Heart right ventricle (tissue), 16 donors: Measurements from ENCODE around the gene LTB4R. TPM values are rescaled to one million over a fixed set of nuclear protein-coding genes. Genes with fewer than 3 reads are reported as not detected.

Experiments used
- ATAC-seq, 8 donors: fragments of 200-7000 bp; cut with Tn5 transposase; one replicate each; pipeline ENCODE4 v1.9.1; 2020; ENCODE audit warnings: mild to moderate bottlenecking in 8 of 8, moderate library complexity in 8 of 8, moderate number of reproducible peaks in 1 of 8
- DNase-seq, 2 donors: peaks; one replicate each; pipeline ENCODE4 v3.0.0-alpha.2; 2020
- H3K27ac ChIP-seq, 10 donors: fragments of 200-600 bp; sonication (generic) in 2 of 10; one replicate each; pipeline versions ENCODE4 v1.5.0 to v1.8.0; 2020 to 2022; ENCODE audit warnings: mild to moderate bottlenecking in 3 of 10
- H3K27me3 ChIP-seq, 7 donors: fragments of 200-600 bp; one replicate each; pipeline ENCODE4 v1.8.0; 2021 to 2022; ENCODE audit warnings: mild to moderate bottlenecking in 2 of 7
- H3K36me3 ChIP-seq, 9 donors: fragments of 200-600 bp; sonication (generic) in 1 of 9; one replicate each; pipeline versions ENCODE4 v1.5.0 to v1.8.0; 2020 to 2022; ENCODE audit warnings: mild to moderate bottlenecking in 2 of 9
- H3K4me1 ChIP-seq, 9 donors: fragments of 200-600 bp; sonication (generic) in 1 of 9; one replicate each; pipeline versions ENCODE4 v1.5.0 to v1.8.0; 2020 to 2022; ENCODE audit warnings: mild to moderate bottlenecking in 4 of 9
- H3K4me3 ChIP-seq, 10 donors: fragments of 200-600 bp; sonication (generic) in 2 of 10; one replicate each; pipeline versions ENCODE4 v1.5.0 to v1.8.0; 2020 to 2022; ENCODE audit warnings: mild to moderate bottlenecking in 7 of 10, moderate library complexity in 2 of 10
- H3K9me3 ChIP-seq, 11 donors: fragments of 200-600 bp in 10 of 11; sonication (generic) in 2 of 11; one replicate each; pipeline versions ENCODE4 v1.5.0 to v1.8.0; 2013 to 2022; ENCODE audit warnings: mild to moderate bottlenecking in 2 of 11, control low read depth in 1 of 11, moderate library complexity in 1 of 11
- CTCF ChIP-seq, 9 donors: fragments of 200-600 bp; sonication (generic) in 2 of 9; IDR thresholded peaks; one replicate each; pipeline versions ENCODE4 v1.5.0 to v1.8.0; 2021 to 2022; ENCODE audit warnings: antibody characterized with exemption in 9 of 9, mild to moderate bottlenecking in 5 of 9, moderate library complexity in 1 of 9
- WGBS, 2 donors: extraction: QIAGEN DNeasy Blood & Tissue Kit; methylation state at CpG; one replicate each; pipeline ENCODE4 v1.1.7; 2013; ENCODE audit warnings: inconsistent platforms in 1 of 2; 5-methylcytosine and 5-hydroxymethylcytosine counted together
- intact Hi-C, 10 donors: fragments of 100-400 bp; cut with DNase I; formaldehyde crosslinking; loops; one replicate each; pipeline versions ENCODE4 v1.11.1 to v1.14.2; 2022
- polyA plus RNA-seq, 2 donors: library from polyadenylated mRNA; stranded (reverse); fragments of 200-250 nt; gene quantifications; one replicate each; pipeline ENCODE4 v1.2.3, GENCODE V29; 2013
- total RNA-seq, 10 donors: library from RNA; stranded (reverse); fragmentation: NEBNext Ultra II Directional in 3 of 10; extraction: Animal tissue kit (Norgen Biotek cat#: 25700) in 3 of 10; gene quantifications; one replicate each; pipeline versions ENCODE4 v1.2.1 to v1.2.4, GENCODE V29; 2021 to 2023
- donor health status: Arrhythmogenic right ventricular cardiomyopathy.
- donor health status: ischemic (EF 13 %, LVEDD 7.1; RV severe dilation, severe dysfunction).
- donor health status: healthy with polysubstance abuse.
- donor health status: DM: no; HTN: yes; CAD: no.
- donor health status: DM: no; HTN: no; CAD: no.
- donor health status: ischemic (EF 25% LVEDD 6.9; RV normal size, moderate dysfunction).
- donor health status: ischemic (EF 25% LVEDD 5.7; RV mildly dilated, moderate dysfunction).
- donor health status: healthy.
- donor health status: DM: yes; HTN: yes; CAD: no.
- donor health status: Ischemic cardiomyopathy.
- donor health status: ischemic (EF 35%, LVEDD 5.7; RV mildly dilated, moderate dysfunction).
- donor health status: nonischemic (EF 11% LVEDD 7.7; RV severe dilation, severe dysfunction).
- donor health status: DM: yes; HTN: yes; CAD: no.
- donor health status: PGD.
- donor health status: ischemic (EF 29% LVEDD 5.4; RV normal size, mild dysfunction).
- donor health status: nonischemic (EF 23%, LVEDD 6.1; RV moderate dilation, normal function).

The LTB4R gene
- total and polyA plus RNA-seq, 12 donors, result 0.76 to 3.7 (median 2.0) TPM

- Histone ChIP-seq H3K36me3 (no peaks in the 10 kb centered on the region), H3K27me3 (peaks cover 0 to 56% (median 9%) of the 10 kb centered on the region in 7 donors), H3K4me1 (peaks cover 0 to 60% (median 25%) of the 10 kb centered on the region in 9 donors), H3K9me3 (no peaks in the 10 kb centered on the region), H3K27ac (peak overlapping the region; percentile 82 to 96 (median 91)), H3K4me3 (peak overlapping the region; percentile 29 to 64 (median 56))
- DNase-seq (peak; percentile 92 to 95), ATAC-seq (peak; percentile 77 to 93 (median 88))
- TF ChIP-seq CTCF (IDR thresholded peaks at IDR 0.05), result no peak
- intact Hi-C loops, result loop anchor here (1.0 to 10.0 kb wide), 11 partner anchors 32 to 68 kb away; partner anchors contain the start of genes ADCY4 (in 5 of the 10), NYNRIN (in 4 of the 10), CBLN3 (in 1 of the 10) and KHNYN (in 1 of the 10)
- WGBS, 2 donors, result 1 to 2% methylated on average over 38 to 40 of the region's 40 CpGs
Measured at GRCh38 chr14:24366721-24367513, 55.6 kb downstream of the LTB4R start.

Other genes starting within 250 kb of the LTB4R start
Only the 30 nearest of the 33 such genes appear.
- gene DCAF11, start 196.7 kb upstream of the LTB4R start, total RNA-seq, result 10 to 100 TPM; 62.2 to 99.7 (median 73.0) TPM
- 10 to 100 TPM; 19.7 to 72.7 TPM for gene DCAF11, start 196.7 kb upstream of the LTB4R start, polyA plus RNA-seq
- 1 to 10 TPM; 1.7 to 3.5 (median 2.2) TPM for gene NRL, start 196.6 kb upstream of the LTB4R start, total RNA-seq
- gene NRL, start 196.6 kb upstream of the LTB4R start, polyA plus RNA-seq, result 1 to 10 TPM; 1.5 to 3.3 TPM
- 100 to 1,000 TPM; 105 to 176 (median 131) TPM for gene FITM1, start 180.8 kb upstream of the LTB4R start, total RNA-seq
- gene FITM1, start 180.8 kb upstream of the LTB4R start, polyA plus RNA-seq, result 100 to 1,000 TPM in 1 of 2 donors, 10 to 100 TPM in 1; 77.0 to 247 TPM
- 100 to 1,000 TPM in 5 of 10 donors, 10 to 100 TPM in 5; 84.3 to 341 (median 100.0) TPM for gene PSME1, start 175.3 kb upstream of the LTB4R start, total RNA-seq
- gene PSME1, start 175.3 kb upstream of the LTB4R start, polyA plus RNA-seq, result 100 to 1,000 TPM; 138 to 149 TPM
- gene EMC9, start 169.9 kb upstream of the LTB4R start, total RNA-seq, result 10 to 100 TPM; 10.2 to 18.8 (median 13.3) TPM
- gene EMC9, start 169.9 kb upstream of the LTB4R start, polyA plus RNA-seq, result 10 to 100 TPM; 27.2 to 44.3 TPM
- gene PSME2, start 164.9 kb upstream of the LTB4R start, total RNA-seq, result 100 to 1,000 TPM in 3 of 10 donors, 10 to 100 TPM in 7; 62.6 to 347 (median 85.0) TPM
- gene PSME2, start 164.9 kb upstream of the LTB4R start, polyA plus RNA-seq, result 100 to 1,000 TPM; 124 to 290 TPM
- gene RNF31, start 164.0 kb upstream of the LTB4R start, total RNA-seq, result 10 to 100 TPM; 27.5 to 52.6 (median 34.8) TPM
- gene RNF31, start 164.0 kb upstream of the LTB4R start, polyA plus RNA-seq, result 10 to 100 TPM; 39.4 to 92.9 TPM
- gene IRF9, start 150.2 kb upstream of the LTB4R start, total RNA-seq, result 100 to 1,000 TPM in 1 of 10 donors, 10 to 100 TPM in 9; 17.7 to 147 (median 36.7) TPM
- 10 to 100 TPM; 28.2 to 64.1 TPM for gene IRF9, start 150.2 kb upstream of the LTB4R start, polyA plus RNA-seq
- 1 to 10 TPM; 2.5 to 7.0 (median 4.3) TPM for gene REC8, start 139.4 kb upstream of the LTB4R start, total RNA-seq
- 10 to 100 TPM in 1 of 2 donors, 1 to 10 TPM in 1; 2.5 to 17.7 TPM for gene REC8, start 139.4 kb upstream of the LTB4R start, polyA plus RNA-seq
- gene IPO4, start 122.7 kb upstream of the LTB4R start, total RNA-seq, result 10 to 100 TPM; 10.1 to 22.5 (median 12.6) TPM
- 10 to 100 TPM in 1 of 2 donors, 1 to 10 TPM in 1; 4.4 to 23.8 TPM for gene IPO4, start 122.7 kb upstream of the LTB4R start, polyA plus RNA-seq
- gene TM9SF1, start 116.1 kb upstream of the LTB4R start, total RNA-seq, result 10 to 100 TPM; 14.2 to 31.3 (median 18.7) TPM
- 10 to 100 TPM; 10.8 to 36.4 TPM for gene TM9SF1, start 116.1 kb upstream of the LTB4R start, polyA plus RNA-seq
- gene TSSK4, start 105.8 kb upstream of the LTB4R start, total RNA-seq, result under 1 TPM in 1 of 10 donors, not detected in 9; 0.28 TPM
- gene TSSK4, start 105.8 kb upstream of the LTB4R start, polyA plus RNA-seq, result under 1 TPM in 1 of 2 donors, not detected in 1; 0.22 TPM
- gene CHMP4A, start 98.0 kb upstream of the LTB4R start, total RNA-seq, result 10 to 100 TPM; 23.4 to 35.3 (median 29.4) TPM
- 10 to 100 TPM; 34.3 to 80.8 TPM for gene CHMP4A, start 98.0 kb upstream of the LTB4R start, polyA plus RNA-seq
- gene MDP1, start 95.4 kb upstream of the LTB4R start, total RNA-seq, result 10 to 100 TPM; 13.9 to 22.9 (median 18.9) TPM
- 10 to 100 TPM; 23.0 to 23.5 TPM for gene MDP1, start 95.4 kb upstream of the LTB4R start, polyA plus RNA-seq
- 100 to 1,000 TPM; 178 to 228 (median 199) TPM for gene NEDD8, start 79.1 kb upstream of the LTB4R start, total RNA-seq
- gene NEDD8, start 79.1 kb upstream of the LTB4R start, polyA plus RNA-seq, result 100 to 1,000 TPM; 154 to 325 TPM
- 10 to 100 TPM; 28.6 to 46.9 (median 33.5) TPM for gene GMPR2, start 78.6 kb upstream of the LTB4R start, total RNA-seq
- gene GMPR2, start 78.6 kb upstream of the LTB4R start, polyA plus RNA-seq, result 10 to 100 TPM; 26.4 to 27.3 TPM
- gene TINF2, start 68.9 kb upstream of the LTB4R start, total RNA-seq, result 10 to 100 TPM; 36.8 to 56.4 (median 40.5) TPM
- gene TINF2, start 68.9 kb upstream of the LTB4R start, polyA plus RNA-seq, result 10 to 100 TPM; 19.3 to 44.0 TPM
- 1 to 10 TPM in 1 of 10 donors, under 1 TPM in 9; 0.17 to 2.2 (median 0.65) TPM for gene TGM1, start 48.3 kb upstream of the LTB4R start, total RNA-seq
- gene TGM1, start 48.3 kb upstream of the LTB4R start, polyA plus RNA-seq, result under 1 TPM; 0.51 to 0.87 TPM
- 10 to 100 TPM; 17.4 to 30.0 (median 19.6) TPM for gene RABGGTA, start 39.9 kb upstream of the LTB4R start, total RNA-seq
- gene RABGGTA, start 39.9 kb upstream of the LTB4R start, polyA plus RNA-seq, result 10 to 100 TPM; 30.6 to 37.9 TPM
- gene DHRS1, start 11.7 kb upstream of the LTB4R start, total RNA-seq, result 10 to 100 TPM in 4 of 10 donors, 1 to 10 TPM in 6; 6.9 to 11.1 (median 9.0) TPM
- 10 to 100 TPM in 1 of 2 donors, 1 to 10 TPM in 1; 8.5 to 11.6 TPM for gene DHRS1, start 11.7 kb upstream of the LTB4R start, polyA plus RNA-seq
- 10 to 100 TPM; 22.0 to 31.9 (median 27.3) TPM for gene NOP9, start 11.7 kb upstream of the LTB4R start, total RNA-seq
- gene NOP9, start 11.7 kb upstream of the LTB4R start, polyA plus RNA-seq, result 10 to 100 TPM; 10.7 to 10.8 TPM
- gene CIDEB, start 3.5 kb upstream of the LTB4R start, total RNA-seq, result 1 to 10 TPM; 1.9 to 6.0 (median 3.5) TPM
- gene CIDEB, start 3.5 kb upstream of the LTB4R start, polyA plus RNA-seq, result 1 to 10 TPM; 4.3 to 4.8 TPM
- 1 to 10 TPM in 7 of 10 donors, under 1 TPM in 3; 0.68 to 2.4 (median 1.3) TPM for gene LTB4R2, start 1.4 kb upstream of the LTB4R start, total RNA-seq
- under 1 TPM; 0.51 to 0.90 TPM for gene LTB4R2, start 1.4 kb upstream of the LTB4R start, polyA plus RNA-seq
- 10 to 100 TPM; 17.4 to 37.0 (median 22.9) TPM for gene ADCY4, start 23.6 kb downstream of the LTB4R start, total RNA-seq
- 100 to 1,000 TPM in 1 of 2 donors, 10 to 100 TPM in 1; 23.1 to 104 TPM for gene ADCY4, start 23.6 kb downstream of the LTB4R start, polyA plus RNA-seq
- 1 to 10 TPM; 1.7 to 4.9 (median 3.5) TPM for gene RIPK3, start 28.5 kb downstream of the LTB4R start, total RNA-seq
- gene RIPK3, start 28.5 kb downstream of the LTB4R start, polyA plus RNA-seq, result 1 to 10 TPM; 4.9 to 7.1 TPM
- 10 to 100 TPM in 4 of 10 donors, 1 to 10 TPM in 6; 3.0 to 42.0 (median 7.8) TPM for gene NFATC4, start 56.7 kb downstream of the LTB4R start, total RNA-seq
- 10 to 100 TPM; 28.7 to 69.2 TPM for gene NFATC4, start 56.7 kb downstream of the LTB4R start, polyA plus RNA-seq
- gene NYNRIN, start 87.5 kb downstream of the LTB4R start, total RNA-seq, result 1 to 10 TPM; 3.6 to 9.0 (median 6.4) TPM
- gene NYNRIN, start 87.5 kb downstream of the LTB4R start, polyA plus RNA-seq, result 1 to 10 TPM; 4.6 to 6.8 TPM
- 1 to 10 TPM in 4 of 10 donors, under 1 TPM in 6; 0.24 to 2.5 (median 0.80) TPM for gene CBLN3, start 118.2 kb downstream of the LTB4R start, total RNA-seq
- 1 to 10 TPM; 1.0 to 1.8 TPM for gene CBLN3, start 118.2 kb downstream of the LTB4R start, polyA plus RNA-seq
- 10 to 100 TPM; 14.3 to 30.1 (median 17.9) TPM for gene KHNYN, start 118.5 kb downstream of the LTB4R start, total RNA-seq
- gene KHNYN, start 118.5 kb downstream of the LTB4R start, polyA plus RNA-seq, result 10 to 100 TPM; 14.0 to 20.9 TPM
- gene SDR39U1, start 131.3 kb downstream of the LTB4R start, total RNA-seq, result 10 to 100 TPM; 55.6 to 93.6 (median 67.4) TPM
- 100 to 1,000 TPM in 1 of 2 donors, 10 to 100 TPM in 1; 88.5 to 108 TPM for gene SDR39U1, start 131.3 kb downstream of the LTB4R start, polyA plus RNA-seq